Measurements from ENCODE around the gene FBXL13. TPM values are rescaled to one million over a fixed set of nuclear protein-coding genes. Genes with fewer than 3 reads are reported as not detected.
"Not testable (repeated sequence)": the region's sequence is repeated elsewhere in the genome, so short reads cannot be mapped to it uniquely, and the experiment has no call there.

Gene FBXL13
- total RNA-seq, 1 experiment from 2014 or later = 0.35 TPM

- Mint-ChIP-seq H3K36me3 (ENCODE audit: insufficient read depth, unreplicated experiment) (peaks cover 6% of the 10 kb centered on the region), H3K4me1 (ENCODE audit: insufficient read depth, unreplicated experiment) (no peaks in the 10 kb centered on the region), H3K9me3 (ENCODE audit: unreplicated experiment) (peaks cover 9% of the 10 kb centered on the region), H3K27me3 (ENCODE audit: insufficient read depth, unreplicated experiment) (no peaks in the 10 kb centered on the region), H3K4me3 (ENCODE audit: unreplicated experiment) (no peak overlapping the region), H3K27ac (ENCODE audit: low read depth, unreplicated experiment) (no peak overlapping the region)
- CTCF ChIA-PET = interaction anchor here (0.7 to 2.6 kb wide), 3 partner anchors 11 to 13 kb away, joined by 3 to 6 read pairs (median 5); no protein-coding TSS in a partner anchor
- POLR2A ChIA-PET = interaction anchor here (0.7 kb wide), 1 partner anchor 25 kb away, joined by 3 read pairs; no protein-coding TSS in a partner anchor
- intact Hi-C loops (cut with micrococcal nuclease) = no loop called here
- no TSS peak for BruUV-seq (replicated peaks)
- DNase-seq (ENCODE audit: unreplicated experiment) = peak; percentile 45
- no peak for TF ChIP-seq CTCF (IDR thresholded peaks at IDR 0.05; ENCODE audit: unreplicated experiment)
Observed at GRCh38 chr7:103048833-103049232, 25.8 kb downstream of the FBXL13 start.

GRCh38 chr7:103041815-103042214 lies 32.8 kb downstream of the FBXL13 start:
- BruUV-seq (replicated peaks); H3K4me3 Mint-ChIP-seq (ENCODE audit: unreplicated experiment); H3K27me3 Mint-ChIP-seq (ENCODE audit: insufficient read depth, unreplicated experiment); H3K27ac Mint-ChIP-seq (ENCODE audit: low read depth, unreplicated experiment); DNase-seq (ENCODE audit: unreplicated experiment); intact Hi-C loops (cut with micrococcal nuclease); H3K36me3 Mint-ChIP-seq (ENCODE audit: insufficient read depth, unreplicated experiment); H3K4me1 Mint-ChIP-seq (ENCODE audit: insufficient read depth, unreplicated experiment); CTCF ChIA-PET: not testable (repeated sequence)
- peaks cover 25% of the 10 kb centered on the region for H3K9me3 Mint-ChIP-seq (ENCODE audit: unreplicated experiment)
- POLR2A ChIA-PET = interaction anchor here (0.7 kb wide), 1 partner anchor 249 kb away, joined by 3 read pairs; no protein-coding TSS in a partner anchor

DNA sequence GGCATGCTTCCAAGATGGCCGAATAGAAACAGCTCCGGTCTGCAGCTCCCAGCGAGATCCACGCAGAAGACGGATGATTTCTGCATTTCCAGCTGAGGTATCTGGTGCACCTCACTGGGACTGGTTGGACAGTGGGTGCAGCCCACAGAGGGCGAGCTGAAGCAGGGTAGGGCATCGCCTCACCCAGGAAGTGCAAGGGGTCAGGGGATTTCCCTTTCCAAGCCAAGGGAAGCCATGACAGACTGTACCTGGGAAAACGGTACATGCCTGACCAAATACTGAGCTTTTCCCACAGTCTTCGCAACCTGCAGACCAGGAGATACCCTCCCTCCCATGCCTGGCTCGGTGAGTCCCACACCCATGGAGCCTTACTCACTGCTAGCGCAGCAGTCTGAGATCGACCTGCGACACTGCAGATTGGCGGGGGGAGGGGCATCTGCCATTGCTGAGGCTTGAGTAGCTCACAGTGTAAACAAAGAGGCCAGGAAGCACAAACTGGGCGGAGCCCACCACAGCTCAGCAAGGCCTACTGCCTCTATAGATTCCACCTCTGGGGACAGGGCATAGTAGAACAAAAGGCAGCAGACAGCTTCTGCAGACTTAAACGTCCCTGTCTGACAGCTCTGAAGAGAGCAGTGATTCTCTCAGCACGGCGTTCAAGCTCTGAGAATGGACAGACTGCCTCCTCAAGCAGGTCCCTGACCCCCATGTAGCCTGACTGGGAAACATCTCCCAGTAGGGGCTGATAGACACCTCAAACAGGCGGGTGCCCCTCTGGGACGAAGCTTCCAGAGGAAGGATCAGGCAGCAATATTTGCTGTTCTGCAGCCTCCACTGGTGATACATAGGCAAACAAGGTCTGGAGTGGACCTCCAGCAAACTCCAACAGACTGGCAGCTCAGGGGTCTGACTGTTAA lies 36.5 kb downstream of the FBXL13 start:
- POLR2A ChIA-PET; H3K27me3 Mint-ChIP-seq (ENCODE audit: insufficient read depth, unreplicated experiment); H3K4me3 Mint-ChIP-seq (ENCODE audit: unreplicated experiment); H3K36me3 Mint-ChIP-seq (ENCODE audit: insufficient read depth, unreplicated experiment); H3K4me1 Mint-ChIP-seq (ENCODE audit: insufficient read depth, unreplicated experiment); DNase-seq (ENCODE audit: unreplicated experiment); H3K27ac Mint-ChIP-seq (ENCODE audit: low read depth, unreplicated experiment); intact Hi-C loops (cut with micrococcal nuclease); BruUV-seq (replicated peaks): not testable (repeated sequence)
- peaks cover 23% of the 10 kb centered on the region for H3K9me3 Mint-ChIP-seq (ENCODE audit: unreplicated experiment)
- CTCF ChIA-PET = interaction anchor here (0.6 kb wide), 2 partner anchors 9 to 11 kb away, joined by 3 read pairs; no protein-coding TSS in a partner anchor

- CTCF ChIA-PET = interaction anchor here (0.6 kb wide), 1 partner anchor 12 kb away, joined by 3 read pairs; no protein-coding TSS in a partner anchor
- DNase-seq (ENCODE audit: unreplicated experiment) = no peak
- peaks cover 5% of the 10 kb centered on the region for H3K36me3 Mint-ChIP-seq (ENCODE audit: insufficient read depth, unreplicated experiment)
- TF ChIP-seq CTCF (IDR thresholded peaks at IDR 0.05; ENCODE audit: unreplicated experiment) = no peak
- intact Hi-C loops (cut with micrococcal nuclease) = no loop called here
- no peak overlapping the region for H3K4me3 Mint-ChIP-seq (ENCODE audit: unreplicated experiment)
- H3K9me3 Mint-ChIP-seq (ENCODE audit: unreplicated experiment) = peaks cover 16% of the 10 kb centered on the region
- POLR2A ChIA-PET = no interaction called here
- H3K27ac Mint-ChIP-seq (ENCODE audit: low read depth, unreplicated experiment) = no peak overlapping the region
- H3K27me3 Mint-ChIP-seq (ENCODE audit: insufficient read depth, unreplicated experiment) = no peaks in the 10 kb centered on the region
- no TSS peak for BruUV-seq (replicated peaks)
- H3K4me1 Mint-ChIP-seq (ENCODE audit: insufficient read depth, unreplicated experiment) = no peaks in the 10 kb centered on the region
Observed at GRCh38 chr7:103037476-103037822, 37.1 kb downstream of the FBXL13 start.

DNA sequence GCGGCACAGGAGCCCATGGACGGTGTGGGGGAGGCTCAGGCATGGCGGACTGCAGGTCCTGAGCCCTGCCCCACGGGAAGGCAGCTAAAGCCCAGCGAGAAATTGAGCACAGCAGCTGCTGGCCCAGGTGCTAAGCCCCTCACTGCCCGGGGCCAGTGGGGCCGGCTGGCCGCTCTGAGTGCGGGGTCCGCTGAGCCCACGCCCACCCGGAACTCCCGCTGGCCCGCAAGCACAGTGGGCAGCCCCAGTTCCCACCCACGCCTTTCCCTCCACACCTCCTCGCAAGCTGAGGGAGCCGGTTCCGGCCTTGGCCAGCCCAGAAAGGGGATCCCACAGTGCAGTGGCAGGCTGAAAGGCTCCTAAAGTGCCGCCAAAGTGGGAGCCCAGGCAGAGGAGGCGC lies 40.3 kb downstream of the FBXL13 start:
- H3K27ac Mint-ChIP-seq (ENCODE audit: low read depth, unreplicated experiment); CTCF ChIA-PET; H3K4me1 Mint-ChIP-seq (ENCODE audit: insufficient read depth, unreplicated experiment); intact Hi-C loops (cut with micrococcal nuclease); BruUV-seq (replicated peaks); H3K36me3 Mint-ChIP-seq (ENCODE audit: insufficient read depth, unreplicated experiment); H3K9me3 Mint-ChIP-seq (ENCODE audit: unreplicated experiment); H3K27me3 Mint-ChIP-seq (ENCODE audit: insufficient read depth, unreplicated experiment); H3K4me3 Mint-ChIP-seq (ENCODE audit: unreplicated experiment); DNase-seq (ENCODE audit: unreplicated experiment); POLR2A ChIA-PET: not testable (repeated sequence)

Data from MCF 10A (cell line).